ENCODE measurements around the gene KISS1R.

The KISS1R gene

DNA sequence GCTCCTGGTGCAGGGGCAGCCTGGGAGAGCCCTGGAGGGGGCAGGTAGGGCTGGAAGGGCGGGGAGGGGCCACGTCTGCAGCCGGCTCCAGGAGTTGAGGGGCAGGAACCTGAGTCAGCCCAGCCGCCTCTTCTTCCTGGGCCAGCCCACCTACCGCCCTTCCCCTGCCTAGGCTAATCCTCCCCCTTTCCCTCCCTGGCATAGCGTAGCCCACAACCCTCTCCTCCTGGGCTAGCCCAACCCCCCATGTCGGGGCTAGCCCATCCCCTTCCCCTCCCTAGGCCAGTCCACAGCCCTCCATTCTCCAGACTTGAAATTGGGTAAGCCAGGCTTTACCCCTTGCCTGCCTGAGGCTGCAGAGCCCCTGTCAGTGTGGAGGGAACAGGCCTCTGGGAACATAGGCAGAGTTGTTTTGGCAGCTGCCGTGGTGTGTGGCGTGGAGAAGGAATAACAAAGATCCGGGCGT is 46.4 kb downstream of the KISS1R start:
- H3K36me3 ChIP-seq (ENCODE audit: insufficient read depth, low read length), result no peaks in the 10 kb centered on the region
- no peaks in the 10 kb centered on the region for H4K20me1 ChIP-seq (ENCODE audit: insufficient read depth, low read length)
- no peak overlapping the region for H3K27ac ChIP-seq (ENCODE audit: low read depth, low read length, poor library complexity, severe bottlenecking)
- H3K79me2 ChIP-seq (ENCODE audit: insufficient read depth, low read length), result no peaks in the 10 kb centered on the region
- no peaks in the 10 kb centered on the region for H3K9me3 ChIP-seq (ENCODE audit: low read length)
- no peak overlapping the region for H3K4me2 ChIP-seq (ENCODE audit: low read length)
- no peak overlapping the region for H3K9ac ChIP-seq (ENCODE audit: low read length)
- no peak overlapping the region for H2AFZ ChIP-seq (ENCODE audit: low read length)
- H3K27me3 ChIP-seq (ENCODE audit: insufficient read depth, low read length), result 0 out of 2 replicates have a peak, but pooled peaks cover 15% of the 10 kb centered on the region
- H3K9me2 ChIP-seq (ENCODE audit: low read depth, low read length), result no peaks in the 10 kb centered on the region
- H3K4me1 ChIP-seq (ENCODE audit: insufficient read depth, low read length, severe bottlenecking), result no peaks in the 10 kb centered on the region
- no peak overlapping the region for H3K4me3 ChIP-seq (ENCODE audit: low read depth, low read length, poor library complexity, severe bottlenecking)
- H3F3A ChIP-seq (ENCODE audit: insufficient read depth, low read length), result no peaks in the 10 kb centered on the region
- TF ChIP-seq, protein P1, sequence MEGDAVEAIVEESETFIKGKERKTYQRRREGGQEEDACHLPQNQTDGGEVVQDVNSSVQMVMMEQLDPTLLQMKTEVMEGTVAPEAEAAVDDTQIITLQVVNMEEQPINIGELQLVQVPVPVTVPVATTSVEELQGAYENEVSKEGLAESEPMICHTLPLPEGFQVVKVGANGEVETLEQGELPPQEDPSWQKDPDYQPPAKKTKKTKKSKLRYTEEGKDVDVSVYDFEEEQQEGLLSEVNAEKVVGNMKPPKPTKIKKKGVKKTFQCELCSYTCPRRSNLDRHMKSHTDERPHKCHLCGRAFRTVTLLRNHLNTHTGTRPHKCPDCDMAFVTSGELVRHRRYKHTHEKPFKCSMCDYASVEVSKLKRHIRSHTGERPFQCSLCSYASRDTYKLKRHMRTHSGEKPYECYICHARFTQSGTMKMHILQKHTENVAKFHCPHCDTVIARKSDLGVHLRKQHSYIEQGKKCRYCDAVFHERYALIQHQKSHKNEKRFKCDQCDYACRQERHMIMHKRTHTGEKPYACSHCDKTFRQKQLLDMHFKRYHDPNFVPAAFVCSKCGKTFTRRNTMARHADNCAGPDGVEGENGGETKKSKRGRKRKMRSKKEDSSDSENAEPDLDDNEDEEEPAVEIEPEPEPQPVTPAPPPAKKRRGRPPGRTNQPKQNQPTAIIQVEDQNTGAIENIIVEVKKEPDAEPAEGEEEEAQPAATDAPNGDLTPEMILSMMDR (IDR thresholded peaks at IDR 0.05; ENCODE audit: low read length), result no peak
- TF ChIP-seq EZH2 (IDR thresholded peaks at IDR 0.05; ENCODE audit: borderline replicate concordance, low read length), result no peak

DNA sequence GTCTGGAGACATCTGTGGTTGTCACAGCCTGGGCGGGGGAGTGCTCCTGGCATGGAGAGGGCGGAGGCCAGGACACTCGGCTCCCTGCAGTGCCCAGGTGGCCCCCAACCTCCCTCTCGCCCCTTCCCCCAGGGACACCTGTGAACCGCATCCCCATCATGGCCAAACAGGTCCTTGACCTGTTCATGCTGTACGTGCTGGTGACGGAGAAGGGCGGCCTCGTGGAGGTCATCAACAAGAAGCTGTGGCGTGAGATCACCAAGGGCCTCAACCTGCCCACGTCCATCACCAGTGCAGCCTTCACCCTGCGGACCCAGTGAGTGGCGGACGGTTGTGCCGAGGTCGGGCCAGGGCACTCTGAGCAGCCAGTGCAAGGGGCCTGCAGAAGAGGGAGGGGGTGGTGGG is 47.0 kb downstream of the KISS1R start:
- Histone ChIP-seq H3F3A (ENCODE audit: insufficient read depth, low read length) (no peaks in the 10 kb centered on the region), H3K9me3 (ENCODE audit: low read length) (no peaks in the 10 kb centered on the region), H4K20me1 (ENCODE audit: insufficient read depth, low read length) (no peaks in the 10 kb centered on the region), H3K27me3 (ENCODE audit: insufficient read depth, low read length) (0 out of 2 replicates have a peak, but pooled peaks cover 15% of the 10 kb centered on the region), H3K79me2 (ENCODE audit: insufficient read depth, low read length) (no peaks in the 10 kb centered on the region), H3K9ac (ENCODE audit: low read length) (no peak overlapping the region), H3K9me2 (ENCODE audit: low read depth, low read length) (no peaks in the 10 kb centered on the region), H3K4me1 (ENCODE audit: insufficient read depth, low read length, severe bottlenecking) (no peaks in the 10 kb centered on the region), H3K4me2 (ENCODE audit: low read length) (no peak overlapping the region), H3K27ac (ENCODE audit: low read depth, low read length, poor library complexity, severe bottlenecking) (no peak overlapping the region), H3K36me3 (ENCODE audit: insufficient read depth, low read length) (no peaks in the 10 kb centered on the region), H3K4me3 (ENCODE audit: low read depth, low read length, poor library complexity, severe bottlenecking) (no peak overlapping the region), H2AFZ (ENCODE audit: low read length) (no peak overlapping the region)
- no peak for TF ChIP-seq EZH2 (IDR thresholded peaks at IDR 0.05; ENCODE audit: borderline replicate concordance, low read length)
- TF ChIP-seq, protein P1 (IDR thresholded peaks at IDR 0.05; ENCODE audit: low read length), result no peak

DNA sequence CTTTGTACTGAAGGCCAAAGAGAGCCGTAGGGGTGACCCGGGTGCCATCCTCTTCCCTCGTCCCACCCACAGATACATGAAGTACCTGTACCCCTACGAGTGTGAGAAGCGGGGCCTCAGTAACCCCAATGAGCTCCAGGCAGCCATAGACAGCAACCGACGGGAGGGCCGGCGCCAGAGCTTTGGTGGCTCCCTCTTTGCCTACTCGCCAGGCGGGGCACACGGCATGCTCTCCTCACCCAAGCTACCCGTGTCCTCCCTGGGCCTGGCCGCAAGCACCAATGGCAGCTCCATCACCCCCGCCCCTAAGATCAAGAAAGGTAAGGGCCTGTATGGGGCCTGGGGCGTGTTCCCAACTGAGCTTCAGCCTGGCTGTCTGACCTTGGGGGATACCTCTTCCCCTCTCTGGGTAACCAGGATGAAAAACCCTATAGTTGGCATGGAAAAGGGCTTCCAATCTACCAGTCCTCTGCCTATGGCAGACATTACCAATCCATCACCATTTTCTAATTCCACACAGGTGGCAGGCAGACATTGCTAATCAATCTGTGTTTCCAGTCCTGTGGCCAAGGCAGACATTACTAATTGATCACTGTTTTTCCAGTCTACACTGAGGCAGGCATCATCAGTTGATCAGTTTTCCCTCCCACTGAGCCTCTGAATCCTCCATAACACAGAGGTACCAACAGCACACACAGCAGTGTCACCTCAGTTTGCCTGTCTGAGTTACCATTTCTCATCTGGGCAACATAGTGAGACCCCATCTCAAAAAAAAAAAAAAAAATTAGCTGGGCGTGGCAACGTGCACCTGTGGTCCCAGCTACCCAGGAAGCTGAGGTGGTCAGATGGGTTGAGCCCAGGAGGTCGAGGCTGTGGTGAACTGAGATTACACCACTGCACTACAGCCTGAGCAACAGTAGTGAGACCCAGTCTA is 47.9 kb downstream of the KISS1R start:
- Histone ChIP-seq H3K9me3 (ENCODE audit: low read length) (no peaks in the 10 kb centered on the region), H3K79me2 (ENCODE audit: insufficient read depth, low read length) (no peaks in the 10 kb centered on the region), H3K4me2 (ENCODE audit: low read length) (no peak overlapping the region), H3K9ac (ENCODE audit: low read length) (no peak overlapping the region), H3K9me2 (ENCODE audit: low read depth, low read length) (no peaks in the 10 kb centered on the region), H3K4me3 (ENCODE audit: low read depth, low read length, poor library complexity, severe bottlenecking) (no peak overlapping the region), H4K20me1 (ENCODE audit: insufficient read depth, low read length) (no peaks in the 10 kb centered on the region), H2AFZ (ENCODE audit: low read length) (no peak overlapping the region), H3F3A (ENCODE audit: insufficient read depth, low read length) (no peaks in the 10 kb centered on the region), H3K4me1 (ENCODE audit: insufficient read depth, low read length, severe bottlenecking) (no peaks in the 10 kb centered on the region), H3K27ac (ENCODE audit: low read depth, low read length, poor library complexity, severe bottlenecking) (no peak overlapping the region), H3K27me3 (ENCODE audit: insufficient read depth, low read length) (0 out of 2 replicates have a peak, but pooled peaks cover 15% of the 10 kb centered on the region), H3K36me3 (ENCODE audit: insufficient read depth, low read length) (no peaks in the 10 kb centered on the region)
- TF ChIP-seq EZH2 (IDR thresholded peaks at IDR 0.05; ENCODE audit: borderline replicate concordance, low read length), result no peak
- TF ChIP-seq, protein P1 (IDR thresholded peaks at IDR 0.05; ENCODE audit: low read length), result no peak
